Loucy (cell line): ENCODE measurements around the gene CAGE1.

Source experiments
- H2AFZ ChIP-seq: fragments of 200-600 bp; sonication (generic); 2 replicates; pipeline ENCODE4 v1.6.0; 2016; ENCODE audit warnings: antibody characterized with exemption, mild to moderate bottlenecking, low read length, moderate library complexity
- H3F3A ChIP-seq: fragments of 200-600 bp; 2 replicates; pipeline ENCODE4 v1.6.0; 2016; ENCODE audit warnings: antibody characterized with exemption, low read depth, mild to moderate bottlenecking
- H3K27me3 ChIP-seq: fragments of 200-600 bp; sonication (generic); 2 replicates; pipeline ENCODE4 v1.6.1; 2014; ENCODE audit warnings: low read length, mild to moderate bottlenecking; ENCODE audit not compliant: insufficient read depth, poor library complexity, severe bottlenecking
- H3K36me3 ChIP-seq: fragments of 200-600 bp; sonication (generic); 2 replicates; pipeline ENCODE4 v1.6.1; 2016; ENCODE audit warnings: low read length; ENCODE audit not compliant: insufficient read depth
- H3K4me1 ChIP-seq: fragments of 200-600 bp; sonication (generic); 2 replicates; pipeline ENCODE4 v1.5.1; 2014; ENCODE audit warnings: low read length, mild to moderate bottlenecking; ENCODE audit not compliant: insufficient read depth, poor library complexity, severe bottlenecking
- H3K4me2 ChIP-seq: fragments of 200-600 bp; sonication (generic); 2 replicates; pipeline ENCODE4 v1.6.0; 2014; ENCODE audit warnings: antibody characterized with exemption, low read length, low read depth, mild to moderate bottlenecking; ENCODE audit not compliant: poor library complexity, severe bottlenecking
- H3K4me3 ChIP-seq: fragments of 200-600 bp; sonication (generic); 2 replicates; pipeline ENCODE4 v1.5.1; 2014; ENCODE audit warnings: low read length, mild to moderate bottlenecking, mixed read lengths; ENCODE audit not compliant: poor library complexity, severe bottlenecking
- H3K79me2 ChIP-seq: fragments of 200-600 bp; sonication (generic); 2 replicates; pipeline ENCODE4 v1.6.1; 2014; ENCODE audit warnings: low read length; ENCODE audit not compliant: insufficient read depth
- H3K9ac ChIP-seq: fragments of 200-600 bp; sonication (generic); 2 replicates; pipeline ENCODE4 v1.6.0; 2014; ENCODE audit warnings: mild to moderate bottlenecking, low read depth, low read length, moderate library complexity; ENCODE audit not compliant: poor library complexity, severe bottlenecking
- H3K9me2 ChIP-seq: fragments of 200-600 bp; sonication (generic); replicated peaks from 2 replicates; pipeline ENCODE4 v1.6.1; 2016; ENCODE audit warnings: low read depth, low read length, mixed read lengths
- H3K9me3 ChIP-seq: fragments of 200-600 bp; sonication (generic); 2 replicates; pipeline ENCODE4 v1.6.1; 2014; ENCODE audit warnings: mild to moderate bottlenecking, antibody characterized with exemption, low read length, low read depth; ENCODE audit not compliant: insufficient read depth
- H4K20me1 ChIP-seq: fragments of 200-600 bp; sonication (generic); 2 replicates; pipeline ENCODE4 v1.6.0; 2014; ENCODE audit warnings: antibody characterized with exemption, low read length, mild to moderate bottlenecking; ENCODE audit not compliant: insufficient read depth, poor library complexity, severe bottlenecking
- EZH2phosphoT487 ChIP-seq: fragments of 200-600 bp; IDR thresholded peaks from 2 replicates; pipeline ENCODE4 v1.6.1; 2018; ENCODE audit warnings: antibody characterized with exemption, mild to moderate bottlenecking, moderate library complexity, borderline replicate concordance
- TF ChIP-seq, protein P1 (sequence below): fragments of 200-600 bp; sonication (generic); conservative IDR thresholded peaks from 2 replicates; pipeline ENCODE4 v1.5.1; 2014; ENCODE audit warnings: mild to moderate bottlenecking, antibody characterized with exemption, low read length

CAGE1 gene

DNA sequence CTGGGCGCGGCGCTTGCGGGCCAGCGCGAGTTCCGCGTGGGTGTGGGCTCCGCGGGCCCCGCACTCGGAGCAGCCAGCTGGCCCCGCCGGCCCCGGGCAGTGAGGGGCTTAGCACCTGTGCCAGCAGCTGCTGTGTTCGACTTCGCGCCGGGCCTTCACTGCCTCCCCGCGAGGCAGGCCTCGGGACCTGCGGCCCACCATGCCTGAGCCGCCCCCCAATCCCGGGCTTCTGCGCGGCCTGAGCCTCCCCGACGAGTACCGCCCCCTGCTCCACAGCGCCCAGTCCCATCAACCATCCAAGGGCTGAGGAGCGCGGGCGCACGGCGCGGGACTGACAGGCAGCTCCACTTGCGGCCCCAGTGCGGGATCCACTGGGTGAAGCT lies 36.3 kb upstream of the CAGE1 start:
- Histone ChIP-seq H3K4me2 (no peak overlapping the region), H3K9me3 (no peaks in the 10 kb centered on the region), H3K9ac (no peak overlapping the region), H3K79me2 (no peaks in the 10 kb centered on the region), H3K27me3 (no peaks in the 10 kb centered on the region), H3K4me1 (no peaks in the 10 kb centered on the region), H2AFZ (no peak overlapping the region), H3K4me3 (no peak overlapping the region), H3K9me2 (no peaks in the 10 kb centered on the region), H4K20me1 (no peaks in the 10 kb centered on the region), H3K36me3 (no peaks in the 10 kb centered on the region), H3F3A (no peaks in the 10 kb centered on the region)
- no peak for TF ChIP-seq EZH2phosphoT487
- TF ChIP-seq, protein P1, sequence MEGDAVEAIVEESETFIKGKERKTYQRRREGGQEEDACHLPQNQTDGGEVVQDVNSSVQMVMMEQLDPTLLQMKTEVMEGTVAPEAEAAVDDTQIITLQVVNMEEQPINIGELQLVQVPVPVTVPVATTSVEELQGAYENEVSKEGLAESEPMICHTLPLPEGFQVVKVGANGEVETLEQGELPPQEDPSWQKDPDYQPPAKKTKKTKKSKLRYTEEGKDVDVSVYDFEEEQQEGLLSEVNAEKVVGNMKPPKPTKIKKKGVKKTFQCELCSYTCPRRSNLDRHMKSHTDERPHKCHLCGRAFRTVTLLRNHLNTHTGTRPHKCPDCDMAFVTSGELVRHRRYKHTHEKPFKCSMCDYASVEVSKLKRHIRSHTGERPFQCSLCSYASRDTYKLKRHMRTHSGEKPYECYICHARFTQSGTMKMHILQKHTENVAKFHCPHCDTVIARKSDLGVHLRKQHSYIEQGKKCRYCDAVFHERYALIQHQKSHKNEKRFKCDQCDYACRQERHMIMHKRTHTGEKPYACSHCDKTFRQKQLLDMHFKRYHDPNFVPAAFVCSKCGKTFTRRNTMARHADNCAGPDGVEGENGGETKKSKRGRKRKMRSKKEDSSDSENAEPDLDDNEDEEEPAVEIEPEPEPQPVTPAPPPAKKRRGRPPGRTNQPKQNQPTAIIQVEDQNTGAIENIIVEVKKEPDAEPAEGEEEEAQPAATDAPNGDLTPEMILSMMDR = no peak

DNA sequence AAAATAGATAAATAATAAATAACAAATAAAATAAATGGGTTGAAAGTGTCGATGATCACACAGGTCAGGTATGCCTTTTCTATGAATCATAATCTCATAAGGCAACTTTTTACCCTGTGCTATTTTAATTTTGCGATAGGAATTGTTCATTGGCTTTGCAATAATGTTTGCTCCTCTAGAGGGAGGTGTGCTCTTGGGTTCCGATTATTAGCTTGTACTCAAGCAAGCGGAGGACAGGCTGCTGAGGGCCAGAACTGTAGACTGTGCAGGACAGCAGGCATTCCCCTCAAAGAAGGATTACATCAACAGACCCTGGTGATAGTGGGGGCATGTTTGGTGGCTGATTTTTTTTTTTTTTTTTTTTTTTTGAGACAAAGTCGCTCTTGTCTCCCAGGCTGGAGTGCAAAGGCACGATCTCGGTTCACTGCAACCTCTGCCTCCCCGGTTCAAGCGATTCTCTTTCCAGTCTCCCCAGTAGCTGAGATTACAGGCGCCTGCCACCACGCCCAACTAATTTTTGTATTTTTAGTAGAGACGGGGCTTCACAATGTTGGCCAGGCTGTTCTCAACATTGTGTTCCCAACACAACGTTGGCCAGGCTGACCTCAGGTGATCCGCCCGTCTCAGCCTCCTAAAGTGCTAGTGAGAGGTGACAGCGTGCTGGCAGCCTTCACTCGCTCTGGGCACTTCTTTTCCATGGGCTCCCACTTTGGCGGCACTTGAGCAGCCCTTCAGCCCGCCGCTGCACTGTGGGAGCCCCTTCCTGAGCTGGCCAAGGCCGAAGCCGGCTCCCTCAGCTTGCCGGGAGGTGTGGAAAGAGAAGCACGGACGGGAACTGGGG lies 35.6 kb upstream of the CAGE1 start:
- H3K27me3 ChIP-seq = no peaks in the 10 kb centered on the region
- no peaks in the 10 kb centered on the region for H3K36me3 ChIP-seq
- TF ChIP-seq EZH2phosphoT487 = no peak
- TF ChIP-seq, protein P1 = peak; percentile 53
- no peaks in the 10 kb centered on the region for H3K9me2 ChIP-seq
- no peaks in the 10 kb centered on the region for H3K4me1 ChIP-seq
- no peak overlapping the region for H3K9ac ChIP-seq
- no peaks in the 10 kb centered on the region for H3F3A ChIP-seq
- H3K4me3 ChIP-seq = no peak overlapping the region
- no peaks in the 10 kb centered on the region for H3K9me3 ChIP-seq
- no peaks in the 10 kb centered on the region for H3K79me2 ChIP-seq
- no peak overlapping the region for H2AFZ ChIP-seq
- H3K4me2 ChIP-seq = no peak overlapping the region
- no peaks in the 10 kb centered on the region for H4K20me1 ChIP-seq

DNA sequence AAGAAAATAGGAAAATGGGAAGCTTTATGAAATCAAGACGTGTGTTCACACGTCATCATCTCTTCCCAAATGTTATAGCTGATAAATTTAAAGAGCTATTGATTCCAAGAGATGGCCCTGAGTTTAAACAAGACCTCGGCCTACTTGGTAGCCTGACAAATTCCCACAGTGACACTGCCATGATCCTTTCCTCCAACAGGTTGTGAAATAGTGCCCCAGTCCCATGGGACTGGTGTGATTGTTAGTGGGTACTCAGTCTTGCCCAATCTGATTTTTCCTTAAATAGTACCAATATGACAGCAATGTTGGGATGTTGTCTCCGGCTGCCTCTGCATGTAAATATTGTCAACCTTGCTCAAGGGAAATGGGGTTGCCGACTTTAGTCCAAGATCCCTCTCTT lies 34.5 kb upstream of the CAGE1 start:
- Histone ChIP-seq H3F3A (no peaks in the 10 kb centered on the region), H3K9me2 (no peaks in the 10 kb centered on the region), H3K9ac (no peak overlapping the region), H3K4me1 (no peaks in the 10 kb centered on the region), H3K4me3 (no peak overlapping the region), H3K9me3 (no peaks in the 10 kb centered on the region), H3K36me3 (no peaks in the 10 kb centered on the region), H2AFZ (no peak overlapping the region), H3K79me2 (no peaks in the 10 kb centered on the region), H3K27me3 (no peaks in the 10 kb centered on the region), H4K20me1 (no peaks in the 10 kb centered on the region), H3K4me2 (no peak overlapping the region)
- no peak for TF ChIP-seq EZH2phosphoT487
- TF ChIP-seq, protein P1 = no peak
